NCI-H1694 treated with DMSO at 0.1 percent for 48 hours (cell line): ENCODE data around the gene SLC38A7.
"Not testable (repeated sequence)": the region's sequence is repeated elsewhere in the genome, so short reads cannot be mapped to it uniquely, and the experiment has no call there.

Experiments
- DNase-seq: peaks from one replicate; lab custom pipeline; 2025; lab: John Stamatoyannopoulos, UW

Gene SLC38A7

GRCh38 chr16:58684354-58685083 lies at the start of gene SLC38A7:
Gene SLC38A7 (minus strand): TSS chr16:58684770. CDS start chr16:58680126, 4,644 bp downstream.
- DNase-seq = peak; percentile 40

DNA sequence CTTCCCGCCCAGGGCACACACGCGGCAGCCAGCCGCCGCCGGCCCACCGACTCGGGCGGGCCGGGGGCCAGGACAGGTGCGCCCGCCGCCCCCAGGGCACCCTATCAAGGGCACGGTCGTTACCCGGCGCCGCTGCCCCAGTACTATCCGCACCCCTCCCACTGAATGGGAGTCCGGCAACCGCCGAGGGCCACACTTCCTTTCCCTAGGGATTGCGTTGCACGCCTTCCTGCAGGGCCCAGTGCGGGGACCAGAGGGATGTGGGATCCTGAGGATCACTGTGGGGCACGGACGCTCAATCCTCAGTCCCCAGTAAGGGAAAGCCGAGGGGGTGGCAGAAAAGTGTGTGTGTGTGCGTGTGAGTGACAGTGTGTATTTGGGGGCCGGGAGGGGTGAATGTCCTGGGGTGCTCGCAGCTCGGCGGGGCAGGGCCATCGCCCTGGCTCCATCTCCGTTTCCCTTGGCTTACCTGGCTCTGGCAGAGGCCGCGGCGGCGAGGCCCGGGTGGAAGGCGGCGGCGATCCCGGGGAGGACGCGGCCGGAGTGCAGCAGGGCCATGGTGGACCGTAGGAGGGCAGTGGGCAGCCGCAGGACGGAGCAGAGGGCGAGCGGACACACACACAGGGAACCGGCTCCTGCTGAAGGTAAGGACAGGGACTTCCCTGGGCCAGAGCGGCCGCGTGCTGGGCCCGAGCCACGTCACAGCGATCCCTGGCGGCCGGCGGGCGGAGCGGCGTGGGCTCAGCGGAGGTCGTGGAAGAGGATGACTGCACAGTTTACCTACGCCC lies 49.3 kb upstream of the SLC38A7 start, which contains the start of gene GOT2:
TSS of gene GOT2 (minus strand) at position 646 of the 788 bp plus-strand sequence. CDS start at position 558, 88 bp downstream.
- peak; percentile 47 for DNase-seq

DNA sequence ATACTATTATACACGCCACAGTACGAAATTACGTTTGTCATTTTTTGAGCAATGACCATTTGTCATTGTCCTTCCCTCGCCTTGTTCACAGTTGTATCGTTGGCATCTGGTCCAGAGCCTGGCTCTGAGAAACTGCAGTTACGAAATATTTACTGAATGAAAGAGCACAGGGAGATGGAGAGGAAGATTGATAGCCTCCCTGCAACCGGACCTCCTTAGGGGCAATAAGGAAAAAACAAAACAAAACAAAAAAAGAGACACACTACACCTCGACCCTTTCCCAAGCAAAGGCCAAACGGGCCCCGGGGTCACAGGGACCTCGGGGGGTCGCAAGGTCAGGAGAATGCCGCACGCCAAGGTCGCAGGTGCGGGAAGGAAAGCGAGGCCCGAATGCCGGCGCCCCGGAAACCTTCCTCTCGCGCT lies 48.7 kb upstream of the SLC38A7 start:
- DNase-seq = no peak

DNA sequence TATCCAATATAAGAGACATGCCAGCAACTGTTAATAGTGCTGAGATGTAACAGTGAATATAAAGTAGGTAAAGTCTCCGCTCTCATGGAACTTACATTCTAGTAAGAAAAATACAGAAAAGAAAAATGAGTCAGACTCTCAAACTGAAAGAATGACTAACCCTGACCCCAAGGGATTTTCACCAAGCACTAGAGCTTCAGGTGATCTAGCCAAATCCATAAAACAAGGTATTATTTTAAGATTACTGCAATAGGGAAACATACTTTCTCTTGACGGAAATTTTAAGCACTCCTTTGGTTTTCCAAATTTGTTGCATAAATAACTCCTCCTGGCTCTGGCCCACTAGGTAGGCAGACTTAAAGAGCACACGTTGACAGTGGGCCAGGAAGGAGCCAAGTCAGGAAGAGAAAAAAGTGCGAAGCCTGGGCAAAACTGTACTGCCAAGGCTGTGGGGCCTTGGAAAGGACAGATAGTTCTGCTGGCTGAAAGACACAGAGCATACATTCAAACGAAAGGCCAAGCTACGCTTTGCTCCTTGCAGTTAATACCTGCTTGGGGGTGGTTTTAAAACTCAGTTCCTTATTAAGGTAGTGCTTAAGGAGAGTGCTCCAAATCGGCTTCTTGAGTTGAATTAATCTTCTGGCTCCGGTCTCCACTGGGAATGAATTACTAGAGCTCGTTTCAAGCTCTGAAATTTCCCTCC lies 48.1 kb upstream of the SLC38A7 start:
- no peak for DNase-seq

DNA sequence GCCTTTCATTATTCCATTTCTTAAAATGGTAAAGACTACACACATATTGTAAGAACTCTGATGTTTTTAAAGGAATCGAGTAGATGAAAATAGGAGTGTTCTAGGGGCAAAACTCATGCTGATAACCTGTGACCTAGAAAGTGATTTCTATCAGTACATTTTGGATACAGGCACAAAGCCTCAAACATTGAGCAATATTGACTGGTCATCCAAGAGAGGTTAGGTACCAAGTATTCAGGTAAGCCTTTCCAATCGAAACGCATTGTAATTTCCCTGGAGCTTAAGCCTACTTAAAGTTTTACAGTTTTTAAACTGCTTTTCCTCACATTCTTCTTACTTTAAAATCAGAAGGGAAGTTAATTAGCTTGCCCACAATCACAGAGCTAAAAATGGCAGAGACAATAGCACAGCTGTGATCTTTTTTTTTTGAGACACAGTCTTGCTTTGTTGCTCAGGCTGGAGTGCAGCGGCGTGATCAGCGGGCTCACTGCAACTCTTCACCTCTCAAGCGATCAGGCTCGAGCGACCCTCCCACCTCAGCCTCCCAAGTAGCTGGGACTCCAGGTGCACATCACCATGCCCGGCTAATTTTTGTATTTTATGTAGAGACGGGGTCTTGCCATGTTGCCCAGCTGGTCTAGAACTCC lies 46.3 kb upstream of the SLC38A7 start:
- DNase-seq = no peak

DNA sequence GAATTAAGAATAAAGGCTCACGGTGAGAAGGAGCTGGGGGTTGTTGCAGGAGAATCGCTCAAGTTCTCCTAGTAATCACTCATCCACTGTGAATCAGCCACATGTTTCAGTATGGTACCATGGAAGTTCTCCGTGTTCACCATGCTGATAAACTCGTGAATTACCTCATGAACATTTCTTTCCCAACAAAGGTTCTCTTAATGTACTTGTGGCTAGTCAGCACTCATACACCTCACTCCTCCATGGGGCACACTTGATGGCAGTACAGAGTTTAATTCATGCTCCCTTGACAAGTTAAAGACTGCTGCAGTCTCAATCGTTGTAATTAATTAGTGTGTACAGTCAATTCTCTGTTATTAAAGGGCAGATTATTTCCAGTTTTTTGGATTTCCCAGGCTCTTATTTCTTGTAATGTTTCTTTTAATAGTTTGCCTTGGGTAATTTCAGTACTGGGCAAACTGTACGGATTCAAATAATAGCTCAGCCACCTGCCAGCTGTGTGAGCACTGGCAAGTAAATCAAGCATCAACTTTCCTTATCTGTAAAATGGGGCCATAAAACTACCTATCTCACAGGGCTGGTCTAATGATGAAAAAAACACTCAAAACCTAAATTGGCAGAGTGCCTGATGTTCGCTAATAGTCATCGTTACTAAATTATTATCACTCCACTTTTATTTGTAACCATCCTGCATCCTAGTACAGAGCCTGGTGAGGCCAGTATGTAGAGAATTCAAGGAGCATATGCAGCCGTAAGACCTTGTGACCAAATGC lies 43.4 kb upstream of the SLC38A7 start:
- no peak for DNase-seq

GRCh38 chr16:58727028-58727781 lies 42.6 kb upstream of the SLC38A7 start:
- DNase-seq = no peak

DNA sequence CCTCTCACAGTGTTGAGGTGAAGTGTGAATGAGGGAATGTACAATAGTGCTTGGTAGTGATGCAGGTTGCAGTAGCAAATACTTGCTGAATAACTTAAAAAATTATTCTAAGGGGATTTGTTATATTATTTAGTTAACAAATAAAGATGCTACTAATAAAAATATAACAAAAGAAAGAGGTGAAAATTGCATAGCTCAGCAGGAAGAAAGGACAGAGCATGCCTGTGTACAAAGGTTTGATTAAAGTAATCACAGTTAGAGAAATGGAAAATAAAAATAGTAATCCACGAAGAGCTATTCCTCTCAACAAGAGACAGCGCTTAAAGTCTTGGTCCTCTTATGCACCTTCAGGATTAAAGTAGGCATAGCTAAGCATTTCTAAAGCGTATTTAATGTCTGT lies 38.5 kb upstream of the SLC38A7 start:
- no peak for DNase-seq

DNA sequence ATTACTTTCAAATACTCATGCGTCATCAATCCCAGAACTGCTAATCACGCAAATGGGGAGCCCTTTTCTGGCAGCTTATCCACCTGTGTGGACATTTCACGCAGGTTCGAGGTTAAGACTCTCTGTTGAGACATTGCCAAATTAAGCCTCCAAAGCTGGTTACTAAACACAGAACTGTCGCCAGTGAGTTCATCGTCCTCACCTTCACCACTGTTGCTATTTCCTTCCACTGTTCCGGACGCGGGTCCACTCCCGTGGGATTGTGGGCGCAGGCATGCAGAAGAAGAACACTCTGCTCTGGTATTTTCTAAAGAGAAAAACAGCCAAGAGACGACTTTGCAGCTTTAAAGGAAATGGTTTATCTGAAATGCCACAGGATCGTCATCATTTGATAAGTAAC lies 33.4 kb upstream of the SLC38A7 start:
- DNase-seq = no peak

DNA sequence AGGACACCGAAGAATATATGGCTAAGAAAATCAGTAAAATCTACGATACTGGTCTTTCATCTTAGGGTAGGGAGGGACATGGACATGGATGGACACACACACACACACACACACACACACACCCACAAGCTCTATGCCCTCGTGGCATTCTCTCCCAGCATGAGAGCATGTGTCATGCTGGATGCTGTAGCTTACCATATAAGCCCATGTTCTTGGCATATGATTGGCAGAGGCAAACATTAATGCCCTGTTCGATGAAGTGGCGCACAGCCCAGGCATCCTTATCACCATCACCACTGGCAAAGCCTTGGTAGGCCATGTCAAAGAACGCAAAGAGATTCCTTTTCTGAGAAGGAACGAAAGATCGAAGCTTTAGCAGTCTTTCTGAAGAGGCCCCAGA lies 31.9 kb upstream of the SLC38A7 start:
- no peak for DNase-seq

- no peak for DNase-seq
Measured at GRCh38 chr16:58713742-58714141, 29.2 kb upstream of the SLC38A7 start.

DNA sequence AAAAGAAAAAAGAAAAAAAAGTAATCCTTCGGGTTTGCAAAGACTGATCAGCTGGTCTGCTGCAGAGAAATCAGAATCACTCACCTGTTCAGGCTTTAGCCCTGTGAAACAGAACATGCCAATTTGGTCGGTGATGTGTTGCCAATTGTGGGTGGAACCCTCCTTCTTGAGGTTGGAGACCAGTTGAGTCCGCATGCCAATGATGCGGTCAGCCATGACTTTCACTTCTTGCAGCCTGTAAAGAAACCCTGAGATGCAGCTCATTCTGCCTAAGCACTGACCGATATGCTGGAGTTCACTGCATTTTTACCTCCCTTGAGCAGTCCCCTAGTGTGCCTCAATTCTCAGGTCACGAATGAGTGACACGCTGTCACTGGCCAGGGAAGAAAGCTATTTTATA lies 24.8 kb upstream of the SLC38A7 start:
- no peak for DNase-seq

DNA sequence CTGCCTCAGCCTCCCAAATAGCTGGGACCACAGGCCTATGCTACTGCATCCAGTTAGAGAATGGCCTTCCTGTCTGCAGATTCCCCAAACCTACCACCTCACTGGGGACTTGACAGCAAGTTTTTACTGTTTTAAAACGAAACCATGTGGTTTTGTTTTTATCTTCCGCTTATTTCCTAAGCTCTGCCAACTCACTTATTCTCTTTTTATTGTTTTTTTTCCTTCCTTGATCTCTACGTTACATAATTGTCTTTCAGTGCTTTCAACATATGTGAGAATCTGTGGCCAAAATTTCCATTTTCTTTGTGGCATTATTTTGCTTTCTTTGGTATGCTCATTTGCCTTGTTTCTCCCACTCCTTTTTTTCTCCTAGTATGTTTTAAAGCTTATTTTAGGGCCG lies 14.6 kb upstream of the SLC38A7 start:
- DNase-seq = no peak

DNA sequence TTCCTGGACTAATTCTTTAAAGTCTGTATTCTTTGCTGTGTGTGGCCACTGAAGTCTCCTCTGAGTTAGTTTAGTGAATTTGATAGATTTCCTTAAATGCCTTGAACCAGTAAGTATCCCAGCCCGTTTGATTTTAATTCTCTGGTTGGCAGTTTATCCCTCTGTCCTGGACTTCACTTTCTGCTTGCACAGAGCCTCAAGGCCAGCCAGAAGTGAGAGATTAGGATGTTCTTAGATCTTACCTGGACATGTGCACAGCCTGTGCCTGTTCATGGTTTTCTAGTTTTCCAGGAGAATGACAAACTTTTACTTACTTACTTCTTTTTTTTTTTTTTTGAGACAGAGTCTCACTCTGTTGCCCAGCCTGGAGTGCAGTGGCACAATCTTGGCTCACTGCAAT lies 10.8 kb upstream of the SLC38A7 start:
- DNase-seq = no peak

DNA sequence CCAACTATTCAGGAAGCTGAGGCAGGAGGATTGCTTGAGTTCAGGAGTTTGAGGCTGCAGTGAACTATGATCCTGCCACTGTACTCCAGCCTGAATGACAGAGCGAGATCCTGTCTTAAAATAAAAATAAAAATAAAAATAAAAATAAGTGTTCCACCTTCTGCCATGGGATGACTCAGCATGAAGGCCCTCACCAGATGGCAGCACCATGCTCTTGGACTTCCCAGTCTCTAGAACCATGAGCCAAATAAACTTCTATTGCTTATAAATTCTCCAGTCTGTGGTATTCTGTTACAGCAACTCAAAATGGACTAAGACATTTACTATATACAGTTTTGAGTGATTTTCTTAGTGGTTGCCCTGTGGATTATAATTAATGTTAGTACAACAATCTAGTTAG lies 7.9 kb upstream of the SLC38A7 start:
- no peak for DNase-seq

DNA sequence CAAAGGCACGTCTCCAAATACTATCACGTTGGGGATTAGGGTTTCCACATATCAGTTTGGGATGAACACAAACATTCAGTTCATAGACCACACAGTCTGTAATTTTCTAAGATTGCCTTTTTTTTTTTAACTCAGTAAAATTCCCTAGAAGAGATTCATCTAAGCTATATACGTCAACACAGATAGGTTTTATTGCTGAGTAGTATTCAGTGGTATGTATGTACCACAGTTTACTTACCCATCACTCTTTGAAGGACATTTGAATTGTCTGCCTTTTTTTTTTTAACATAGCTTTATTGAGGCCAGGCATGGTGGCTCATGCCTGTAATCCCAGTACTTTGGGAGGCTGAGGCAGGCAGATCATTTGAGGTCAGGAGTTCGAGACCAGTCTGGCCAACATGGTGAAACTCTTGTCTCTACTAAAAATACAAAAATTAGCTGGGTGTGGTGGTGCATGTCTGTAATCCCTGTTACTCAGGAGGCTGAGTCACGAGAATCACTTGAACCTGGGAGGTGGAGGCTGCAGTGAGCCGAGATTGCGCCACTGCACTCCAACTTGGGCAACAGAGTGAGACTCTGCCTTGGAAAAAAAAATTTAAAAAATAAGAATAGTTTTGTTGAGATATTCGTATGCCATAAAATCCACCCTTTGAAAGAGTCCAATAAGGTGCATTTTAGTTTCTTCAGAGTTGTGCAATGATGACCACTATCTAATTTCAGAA lies 2.6 kb upstream of the SLC38A7 start:
- DNase-seq = not testable (repeated sequence)

GRCh38 chr16:58685084-58685449 lies 497 bp upstream of the SLC38A7 start:
- DNase-seq = no peak

DNA sequence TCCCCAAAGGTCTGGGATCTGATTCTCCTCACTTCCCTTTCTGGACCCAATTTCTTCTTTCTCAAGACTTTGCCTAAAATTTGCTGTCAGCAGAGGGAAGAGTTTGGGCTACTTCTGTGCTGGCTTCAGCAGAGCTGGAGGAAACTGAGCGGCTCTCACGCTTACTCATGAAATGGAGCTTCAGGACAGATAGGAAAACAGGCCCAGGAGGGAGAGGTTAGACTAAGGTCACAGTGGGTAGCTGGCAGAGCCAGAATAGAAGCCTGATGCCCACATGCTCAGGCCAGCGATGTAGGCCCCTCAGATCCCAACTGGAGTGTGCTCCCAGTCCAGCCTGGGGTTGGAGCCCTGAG lies 593 bp downstream of the SLC38A7 start:
- DNase-seq = no peak

- DNase-seq = no peak
Measured at GRCh38 chr16:58679763-58680162, 4.8 kb downstream of the SLC38A7 start.

DNA sequence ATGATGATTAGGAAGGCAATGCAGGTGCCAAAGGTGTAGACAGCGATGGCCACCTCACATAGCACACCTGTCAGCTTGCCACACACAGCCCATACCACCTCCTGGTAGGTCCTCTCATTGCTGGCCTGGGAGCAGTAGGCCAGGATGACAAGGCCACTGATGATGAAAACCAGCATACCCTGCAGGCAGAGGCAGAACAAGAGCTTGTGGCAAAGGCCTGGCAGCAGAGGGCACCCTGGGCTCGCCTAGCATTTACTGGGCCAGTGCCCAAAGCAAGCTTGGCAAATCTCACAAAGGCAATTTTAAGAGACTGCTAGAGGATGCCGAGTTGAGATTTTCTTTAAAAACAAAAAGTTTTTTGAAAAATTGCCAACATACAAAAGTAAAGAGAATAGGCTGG lies 5.9 kb downstream of the SLC38A7 start:
- no peak for DNase-seq
